AG08395 (cell line): ENCODE data around the gene SEC14L1.
"Not testable (repeated sequence)": the region's sequence is repeated elsewhere in the genome, so short reads cannot be mapped to it uniquely, and the experiment has no call there.

ENCODE experiments used
- DNase-seq: peaks from one replicate; pipeline ENCODE4 v3.0.0; 2012; ENCODE audit warnings: mixed read lengths, low spot score

The SEC14L1 gene

GRCh38 chr17:77140878-77141767 lies at the start of gene SEC14L1:
Gene SEC14L1, plus strand, starts transcription at chr17:77140969. Its CDS starts 2,628 bp downstream, at chr17:77143597.
- DNase-seq, result no peak

GRCh38 chr17:77092025-77092424 lies 48.7 kb upstream of the SEC14L1 start:
- no peak for DNase-seq

GRCh38 chr17:77095461-77095860 lies 45.3 kb upstream of the SEC14L1 start:
- DNase-seq, result no peak

- DNase-seq, result peak; percentile 57
These were observed 44.1 kb upstream of the SEC14L1 start for GRCh38 chr17:77096570-77097214.

- no peak for DNase-seq
These were observed 43.1 kb upstream of the SEC14L1 start for GRCh38 chr17:77097631-77098180.

GRCh38 chr17:77098884-77099545 lies 41.8 kb upstream of the SEC14L1 start:
- DNase-seq, result peak; percentile 73

DNA sequence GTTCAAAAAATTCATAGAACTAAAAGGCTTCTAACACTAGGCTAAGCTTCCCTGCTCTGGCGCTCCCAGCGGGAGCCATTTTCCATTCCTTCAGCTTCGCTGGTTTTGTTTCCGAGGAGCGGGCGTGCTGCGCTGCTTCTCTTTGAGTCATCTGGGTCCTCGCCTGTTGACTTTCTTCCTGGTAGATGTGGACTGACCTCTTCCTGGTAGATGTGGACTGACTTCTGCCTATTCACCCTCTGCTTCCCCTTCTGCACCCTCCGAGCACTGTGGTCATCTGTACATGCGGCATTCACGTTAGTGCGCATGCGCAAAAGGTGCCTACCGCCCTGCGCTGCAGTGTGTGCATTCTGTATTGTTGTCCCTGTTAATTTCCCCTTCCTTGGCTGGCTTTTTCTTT lies 40.8 kb upstream of the SEC14L1 start:
- no peak for DNase-seq

DNA sequence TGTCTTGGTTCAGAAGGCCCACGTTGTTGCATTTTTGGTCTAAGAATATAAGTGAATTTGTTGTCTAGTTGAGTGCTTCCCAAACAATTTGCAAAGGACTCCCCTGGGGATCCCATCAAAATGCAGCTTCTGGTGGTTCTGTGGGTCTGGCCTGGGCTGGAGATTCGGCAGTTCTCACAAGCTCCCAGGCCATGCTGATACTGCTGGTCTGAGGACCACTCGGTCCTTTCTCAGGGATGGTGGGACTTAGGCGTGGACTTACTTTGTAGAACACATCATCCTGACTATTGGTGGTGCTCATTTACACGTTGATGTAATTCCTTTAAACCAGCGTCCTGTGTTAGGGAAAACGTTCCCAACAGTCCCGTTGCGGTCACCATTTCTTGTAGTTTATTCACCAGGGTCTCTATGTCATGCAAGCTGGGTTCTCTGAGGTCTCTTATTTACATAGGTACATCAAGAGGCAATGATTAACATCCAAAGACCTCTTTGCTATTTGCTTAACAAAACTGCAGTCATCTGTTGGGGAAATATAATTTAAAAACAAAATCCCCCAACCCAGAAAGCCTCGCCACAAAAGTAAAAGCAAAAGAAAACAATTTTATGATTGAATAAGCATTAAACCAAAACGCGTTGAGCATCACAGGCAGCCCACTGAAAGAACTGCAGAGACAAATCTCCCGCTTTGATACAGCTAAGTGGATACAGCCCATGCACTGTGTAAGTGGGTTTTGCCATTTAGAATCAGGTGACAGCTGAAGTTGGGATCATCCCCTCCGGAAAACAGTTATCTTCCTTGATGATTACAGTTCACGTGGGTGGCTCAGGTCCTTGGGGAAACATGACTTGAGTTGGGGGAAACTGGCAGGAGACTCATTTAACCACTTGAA lies 39.0 kb upstream of the SEC14L1 start:
- no peak for DNase-seq

DNA sequence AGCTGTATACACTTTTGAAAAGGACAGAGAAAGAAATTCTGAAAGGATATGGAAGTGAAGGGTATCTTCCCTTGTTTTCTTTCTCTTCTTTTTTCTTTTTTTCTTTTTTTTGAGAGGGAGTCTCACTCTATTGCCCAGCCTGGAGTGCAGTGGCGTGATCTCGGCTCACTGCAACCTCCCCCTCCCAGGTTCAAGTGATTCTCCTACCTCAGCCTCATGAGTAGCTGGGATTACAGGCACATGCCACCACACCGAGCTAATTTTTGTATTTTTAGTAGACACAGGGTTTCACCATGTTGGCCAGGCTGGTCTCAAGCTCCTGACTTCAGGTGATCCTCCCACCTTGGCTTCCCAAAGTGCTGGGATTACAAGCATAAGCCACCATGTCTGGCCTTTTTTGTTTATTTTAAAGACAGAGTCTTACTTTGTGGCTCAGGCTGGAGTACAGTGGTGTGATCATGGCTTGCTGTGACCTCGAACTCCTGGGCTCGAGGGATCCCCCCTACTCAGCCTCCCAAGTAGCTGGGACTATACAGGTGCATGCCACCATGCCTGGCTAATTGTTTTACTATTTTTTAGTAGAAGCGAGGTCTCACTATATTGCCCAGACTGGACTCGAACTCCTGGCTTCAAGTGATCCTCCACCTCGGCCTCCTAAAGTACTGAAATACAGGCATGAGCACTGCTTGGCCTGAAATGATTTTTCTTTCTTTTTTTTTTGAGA lies 38.2 kb upstream of the SEC14L1 start:
- not testable (repeated sequence) for DNase-seq

DNA sequence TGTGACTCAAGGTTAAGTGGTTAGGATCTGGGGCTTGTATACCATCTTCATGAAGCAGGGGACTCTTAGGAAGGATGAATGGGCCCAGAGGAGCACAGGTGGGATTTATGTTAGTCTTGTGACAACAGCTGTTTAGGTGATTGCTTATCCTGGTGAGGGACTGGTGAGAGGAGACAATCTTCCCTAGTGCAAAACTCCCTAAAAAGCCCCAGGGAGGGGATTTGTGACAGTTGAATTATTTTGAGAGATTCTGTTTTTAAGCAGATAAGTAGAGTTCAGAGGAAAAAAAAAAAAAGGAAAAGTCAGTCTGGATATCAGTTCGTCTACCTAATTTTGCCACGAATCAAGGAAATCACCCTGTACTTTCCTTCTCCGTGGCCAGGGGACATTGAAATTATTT lies 35.1 kb upstream of the SEC14L1 start:
- no peak for DNase-seq

- DNase-seq, result no peak
These were observed 33.9 kb upstream of the SEC14L1 start for GRCh38 chr17:77106874-77107358.

- DNase-seq, result peak; percentile 60
These were observed 33.0 kb upstream of the SEC14L1 start for GRCh38 chr17:77107506-77108433.

DNA sequence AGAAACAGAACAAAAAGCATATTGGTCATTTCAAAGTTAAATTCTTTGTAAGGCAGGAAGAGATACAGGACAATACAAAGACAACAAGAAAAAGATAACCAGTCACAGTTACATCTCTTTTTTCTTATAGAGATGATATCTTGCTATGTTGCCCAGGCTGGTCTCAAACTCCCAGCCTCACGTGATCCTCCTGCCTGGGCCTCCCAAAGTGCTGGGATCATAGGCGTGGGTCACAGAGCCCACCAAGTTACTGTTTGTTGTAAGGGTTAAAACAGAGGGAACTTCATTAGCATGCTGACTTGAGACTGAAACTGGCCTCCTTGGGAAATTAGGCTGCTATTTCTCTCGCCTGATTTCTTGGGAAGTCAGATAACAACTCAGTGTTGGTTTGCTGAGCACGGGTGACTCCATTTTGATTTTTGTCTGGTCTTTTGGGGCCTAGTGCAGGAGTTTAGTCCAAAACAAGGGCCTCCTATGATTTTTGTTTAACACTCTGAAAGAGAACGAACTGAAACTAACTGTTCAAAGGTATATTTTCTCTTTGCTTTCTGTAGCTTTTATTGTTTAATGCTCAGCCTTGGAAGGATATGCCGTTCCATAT lies 31.5 kb upstream of the SEC14L1 start:
- DNase-seq, result no peak

- peak; percentile 47 for DNase-seq
These were observed 30.9 kb upstream of the SEC14L1 start for GRCh38 chr17:77109764-77110359.

- not testable (repeated sequence) for DNase-seq
These were observed 29.4 kb upstream of the SEC14L1 start for GRCh38 chr17:77111165-77111933.

- no peak for DNase-seq
These were observed 28.9 kb upstream of the SEC14L1 start for GRCh38 chr17:77111934-77112296.

GRCh38 chr17:77115510-77115909 lies 25.3 kb upstream of the SEC14L1 start:
- no peak for DNase-seq

DNA sequence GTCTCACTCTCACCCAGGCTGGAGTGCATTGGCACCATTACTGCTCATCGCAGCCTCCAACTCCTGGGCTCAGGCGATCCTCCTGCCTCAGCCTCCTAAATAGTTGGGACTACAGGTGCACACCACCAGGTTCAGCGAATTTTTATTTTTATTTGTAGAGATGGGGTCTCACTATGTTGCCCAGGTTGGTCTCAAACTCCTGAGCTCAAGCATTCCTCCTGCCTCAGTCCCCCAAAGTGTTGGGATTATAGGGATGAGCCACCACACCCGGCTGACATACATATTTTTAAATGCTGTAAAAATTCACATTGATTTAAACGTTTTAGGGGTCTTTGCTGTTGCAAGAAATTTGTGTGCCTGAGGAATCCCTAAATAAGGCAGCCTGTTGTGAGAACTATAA lies 24.8 kb upstream of the SEC14L1 start:
- no peak for DNase-seq
